Esophagus squamous epithelium (tissue), 4 donors: ENCODE data around the gene YES1.

Source experiments
- CTCF ChIP-seq, 6 experiments: fragments of 450-650 bp in 4 of 6; fragments of 200-600 bp in 2 of 6; sonication (generic) in 2 of 6; IDR thresholded peaks; one replicate each; pipeline ENCODE4 v1.5.1; 2016 to 2019; ENCODE audit warnings: antibody characterized with exemption in 6 of 6, mild to moderate bottlenecking in 4 of 6, moderate library complexity in 4 of 6
- POLR2A ChIP-seq, 4 donors: fragments of 450-650 bp; IDR thresholded peaks; one replicate each; pipeline ENCODE4 v1.6.1; 2017; ENCODE audit warnings: antibody characterized with exemption in 4 of 4, mild to moderate bottlenecking in 4 of 4, moderate library complexity in 3 of 4

- TF ChIP-seq POLR2A (IDR thresholded peaks at IDR 0.05), result no peak
- no peak for TF ChIP-seq CTCF (IDR thresholded peaks at IDR 0.05)
Measured at GRCh38 chr18:848062-848861, 36.2 kb upstream of the YES1 start.
